Liver (tissue), 9 donors: ENCODE measurements around the gene KCNMB2. TPM values are rescaled to one million over a fixed set of nuclear protein-coding genes. Genes with fewer than 3 reads are reported as not detected.

Experiments used
- DNase-seq: peaks from one replicate; pipeline ENCODE4 v3.0.0-alpha.2; 2017; ENCODE audit warnings: low spot score
- H3K27ac ChIP-seq, 2 donors: one replicate each; pipeline ENCODE4 v1.7.0; 2013; ENCODE audit warnings: inconsistent platforms in 2 of 2, low read length in 2 of 2, control low read depth in 1 of 2, low read depth in 1 of 2, mild to moderate bottlenecking in 1 of 2
- H3K27me3 ChIP-seq, 4 donors: one replicate each; pipeline versions ENCODE4 v1.6.1 to v1.7.0; 2013; ENCODE audit warnings: low read length in 3 of 4, inconsistent platforms in 1 of 4, mild to moderate bottlenecking in 1 of 4, moderate library complexity in 1 of 4; ENCODE audit not compliant: control insufficient read depth in 4 of 4, insufficient read depth in 4 of 4
- H3K36me3 ChIP-seq, 4 donors: one replicate each; pipeline versions ENCODE4 v1.6.1 to v1.7.0; 2013; ENCODE audit warnings: low read length in 3 of 4, mild to moderate bottlenecking in 3 of 4, low read depth in 1 of 4, moderate library complexity in 1 of 4; ENCODE audit not compliant: control insufficient read depth in 4 of 4, insufficient read depth in 3 of 4
- H3K4me1 ChIP-seq, 4 donors: one replicate each; pipeline versions ENCODE4 v1.6.1 to v1.7.0; 2013; ENCODE audit warnings: low read length in 3 of 4, mild to moderate bottlenecking in 3 of 4, moderate library complexity in 1 of 4; ENCODE audit not compliant: control insufficient read depth in 4 of 4, insufficient read depth in 4 of 4
- H3K4me3 ChIP-seq, 3 donors: one replicate each; pipeline versions ENCODE4 v1.6.1 to v1.7.0; 2013; ENCODE audit warnings: low read length in 3 of 3, control low read depth in 1 of 3, low read depth in 1 of 3, mild to moderate bottlenecking in 1 of 3
- H3K9ac ChIP-seq, 2 donors: one replicate each; pipeline ENCODE4 v1.7.0; 2013; ENCODE audit warnings: low read length in 2 of 2, mild to moderate bottlenecking in 2 of 2, moderate library complexity in 2 of 2, control low read depth in 1 of 2, low read depth in 1 of 2
- H3K9me3 ChIP-seq, 4 donors: one replicate each; pipeline versions ENCODE4 v1.6.1 to v1.7.0; 2013; ENCODE audit warnings: low read length in 3 of 4; ENCODE audit not compliant: control insufficient read depth in 4 of 4
- ATF3 ChIP-seq: IDR thresholded peaks from 2 replicates; pipeline ENCODE4 v1.6.1; 2016; ENCODE audit warnings: antibody characterized with exemption
- CTCF ChIP-seq: fragments of 150-350 bp; IDR thresholded peaks from 2 replicates; pipeline ENCODE4 v1.5.1; 2017; ENCODE audit warnings: improper control_type of control experiment, low read depth, low read length; ENCODE audit not compliant: missing input control
- EGR1 ChIP-seq, 2 donors: IDR thresholded peaks; 2 replicates each; pipeline ENCODE4 v1.6.1; 2016 to 2018; ENCODE audit warnings: antibody characterized with exemption in 2 of 2, low read depth in 2 of 2
- FOXA1 ChIP-seq: IDR thresholded peaks from 2 replicates; pipeline ENCODE4 v1.6.1; 2016; ENCODE audit warnings: antibody characterized with exemption
- FOXA2 ChIP-seq: IDR thresholded peaks from 2 replicates; pipeline ENCODE4 v1.6.1; 2016; ENCODE audit warnings: antibody characterized with exemption
- GABPA ChIP-seq, 2 donors: IDR thresholded peaks in 1 of 2; conservative IDR thresholded peaks in 1 of 2; 2 replicates each; pipeline ENCODE4 v1.6.1; 2016; ENCODE audit warnings: antibody characterized with exemption in 2 of 2, mild to moderate bottlenecking in 1 of 2, moderate library complexity in 1 of 2
- HNF4A ChIP-seq, 2 donors: conservative IDR thresholded peaks; 2 replicates each; pipeline ENCODE4 v1.6.1; 2016; ENCODE audit warnings: antibody characterized with exemption in 2 of 2, mild to moderate bottlenecking in 2 of 2
- HNF4G ChIP-seq: IDR thresholded peaks from 2 replicates; pipeline ENCODE4 v1.6.1; 2016; ENCODE audit warnings: antibody characterized with exemption
- JUND ChIP-seq, 2 donors: IDR thresholded peaks; 2 replicates each; pipeline ENCODE4 v1.6.1; 2016; ENCODE audit warnings: antibody characterized with exemption in 2 of 2
- NR2F2 ChIP-seq: IDR thresholded peaks from 2 replicates; pipeline ENCODE4 v1.6.1; 2016; ENCODE audit warnings: antibody characterized with exemption
- RAD21 ChIP-seq, 2 donors: IDR thresholded peaks; 2 replicates each; pipeline ENCODE4 v1.6.1; 2016; ENCODE audit warnings: antibody characterized with exemption in 2 of 2, mild to moderate bottlenecking in 2 of 2
- REST ChIP-seq: IDR thresholded peaks from 2 replicates; pipeline ENCODE4 v1.6.1; 2016; ENCODE audit warnings: antibody characterized with exemption, mild to moderate bottlenecking
- RXRA ChIP-seq, 2 donors: IDR thresholded peaks; 2 replicates each; pipeline ENCODE4 v1.6.1; 2017 to 2018; ENCODE audit warnings: antibody characterized with exemption in 2 of 2, mild to moderate bottlenecking in 1 of 2
- SP1 ChIP-seq: IDR thresholded peaks from 2 replicates; pipeline ENCODE4 v1.6.1; 2018; ENCODE audit warnings: antibody characterized with exemption, mild to moderate bottlenecking
- TAF1 ChIP-seq: conservative IDR thresholded peaks from 2 replicates; pipeline ENCODE4 v1.6.1; 2016; ENCODE audit warnings: antibody characterized with exemption, mild to moderate bottlenecking
- YY1 ChIP-seq: IDR thresholded peaks from 2 replicates; pipeline ENCODE4 v1.6.1; 2016; ENCODE audit warnings: antibody characterized with exemption, mild to moderate bottlenecking
- ZBTB33 ChIP-seq: IDR thresholded peaks from 2 replicates; pipeline ENCODE4 v1.6.1; 2016; ENCODE audit warnings: antibody characterized with exemption
- WGBS: extraction: QIAGEN DNeasy Blood & Tissue Kit; methylation state at CpG from one replicate; pipeline ENCODE4 v1.1.7; 2013; 5-methylcytosine and 5-hydroxymethylcytosine counted together
- polyA plus RNA-seq, 2 donors: library from polyadenylated mRNA; stranded (reverse) in 1 of 2; unstranded in 1 of 2; fragments of 200-250 nt in 1 of 2; fragments of >200 nt in 1 of 2; fragmentation: Nextera tagmentation in 1 of 2; extraction: Ambion mirVana in 1 of 2; gene quantifications; one replicate each; pipeline versions ENCODE4 v1.2.1 to v1.2.3, GENCODE V29; 2013 to 2015
- total RNA-seq, 2 donors: library from RNA; depleted of rRNA; stranded (reverse); fragments of >200 nt; gene quantifications; one replicate each; pipeline ENCODE4 v1.2.3, GENCODE V29; 2014
- donor health status: healthy.
- donor health status: healthy.
- donor health status: healthy.
- donor health status: healthy.
- donor health status: healthy.

Gene KCNMB2
- total and polyA plus RNA-seq, 4 donors, result 0.08 to 0.33 (median 0.16) TPM; not detected in 1

GRCh38 chr3:178568911-178569310, 32.7 kb downstream of the KCNMB2 start:
- H3K4me1 ChIP-seq, result no peaks in the 10 kb centered on the region
- H3K4me3 ChIP-seq, result no peak overlapping the region
- no peak overlapping the region for H3K9ac ChIP-seq
- H3K27me3 ChIP-seq, result no peaks in the 10 kb centered on the region
- H3K9me3 ChIP-seq, result no peaks in the 10 kb centered on the region
- no peak overlapping the region for H3K27ac ChIP-seq
- TF ChIP-seq ATF3, result no peak
- no peak for TF ChIP-seq REST
- no peak for TF ChIP-seq HNF4G
- no peak for TF ChIP-seq JUND (IDR thresholded peaks at IDR 0.05)
- no peak for TF ChIP-seq ZBTB33
- TF ChIP-seq RXRA (IDR thresholded peaks at IDR 0.05), result no peak
- TF ChIP-seq FOXA1, result no peak
- TF ChIP-seq RAD21 (IDR thresholded peaks at IDR 0.05), result no peak
- no peak for TF ChIP-seq CTCF
- TF ChIP-seq FOXA2, result no peak
- no peak for TF ChIP-seq HNF4A (conservative IDR thresholded peaks at IDR 0.05)
- no peak for TF ChIP-seq YY1
- no peak for DNase-seq
- no peaks in the 10 kb centered on the region for H3K36me3 ChIP-seq
- WGBS, result 65% methylated on average over 1 of the region's 1 CpG

GRCh38 chr3:178569826-178570225, 33.6 kb downstream of the KCNMB2 start:
- TF ChIP-seq RXRA (IDR thresholded peaks at IDR 0.05) (no peak), TAF1 (no peak), HNF4G (no peak), NR2F2 (no peak), RAD21 (IDR thresholded peaks at IDR 0.05) (no peak), REST (no peak), EGR1 (IDR thresholded peaks at IDR 0.05; ENCODE audit: low read depth in 2 of 2) (no peak), GABPA (IDR thresholded peaks at IDR 0.05 in 1 of 2, conservative IDR thresholded peaks at IDR 0.05 in 1 of 2) (no peak), SP1 (no peak), CTCF (no peak), HNF4A (conservative IDR thresholded peaks at IDR 0.05) (no peak), ATF3 (no peak), YY1 (no peak)
- no peaks in the 10 kb centered on the region for H3K27me3 ChIP-seq
- WGBS, result 66% methylated on average over 2 of the region's 2 CpGs

More at GRCh38 chr3:178569826-178570225, 33.6 kb downstream of the KCNMB2 start:
- no peak for DNase-seq
- Histone ChIP-seq H3K4me1 (no peaks in the 10 kb centered on the region), H3K9ac (no peak overlapping the region), H3K9me3 (no peaks in the 10 kb centered on the region), H3K4me3 (no peak overlapping the region), H3K36me3 (no peaks in the 10 kb centered on the region), H3K27ac (no peak overlapping the region)
